ENCODE results near the gene FAM228A.

DNA sequence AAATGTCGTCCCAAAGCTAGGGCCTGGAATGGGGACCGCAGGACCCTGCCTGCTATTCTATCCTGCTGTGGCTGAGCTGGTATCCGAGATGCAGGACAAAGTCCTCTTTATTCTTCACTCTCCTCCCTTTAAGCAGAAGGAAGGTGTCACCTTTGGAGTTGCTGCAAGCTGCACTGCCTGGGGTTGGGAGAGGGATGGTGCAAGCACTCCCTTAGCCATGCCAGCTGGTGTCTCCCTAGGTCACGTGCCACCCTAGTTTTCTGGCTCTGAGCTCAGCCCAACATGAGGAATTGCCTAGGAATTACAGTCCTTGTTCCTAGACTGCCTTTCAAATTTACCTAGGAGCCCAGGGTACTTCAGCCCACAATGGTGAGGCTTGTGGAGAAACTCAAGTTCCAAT lies 21.4 kb upstream of the FAM228A start:
- TF ChIP-seq, protein P1, sequence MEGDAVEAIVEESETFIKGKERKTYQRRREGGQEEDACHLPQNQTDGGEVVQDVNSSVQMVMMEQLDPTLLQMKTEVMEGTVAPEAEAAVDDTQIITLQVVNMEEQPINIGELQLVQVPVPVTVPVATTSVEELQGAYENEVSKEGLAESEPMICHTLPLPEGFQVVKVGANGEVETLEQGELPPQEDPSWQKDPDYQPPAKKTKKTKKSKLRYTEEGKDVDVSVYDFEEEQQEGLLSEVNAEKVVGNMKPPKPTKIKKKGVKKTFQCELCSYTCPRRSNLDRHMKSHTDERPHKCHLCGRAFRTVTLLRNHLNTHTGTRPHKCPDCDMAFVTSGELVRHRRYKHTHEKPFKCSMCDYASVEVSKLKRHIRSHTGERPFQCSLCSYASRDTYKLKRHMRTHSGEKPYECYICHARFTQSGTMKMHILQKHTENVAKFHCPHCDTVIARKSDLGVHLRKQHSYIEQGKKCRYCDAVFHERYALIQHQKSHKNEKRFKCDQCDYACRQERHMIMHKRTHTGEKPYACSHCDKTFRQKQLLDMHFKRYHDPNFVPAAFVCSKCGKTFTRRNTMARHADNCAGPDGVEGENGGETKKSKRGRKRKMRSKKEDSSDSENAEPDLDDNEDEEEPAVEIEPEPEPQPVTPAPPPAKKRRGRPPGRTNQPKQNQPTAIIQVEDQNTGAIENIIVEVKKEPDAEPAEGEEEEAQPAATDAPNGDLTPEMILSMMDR (IDR thresholded peaks at IDR 0.05) = no peak
- no peak for TF ChIP-seq EZH2 (IDR thresholded peaks at IDR 0.05; ENCODE audit: borderline replicate concordance, insufficient read depth, low read depth, low read length, poor library complexity, severe bottlenecking)

Measured in B cell (primary cell).